Heart left ventricle (tissue), 16 donors: Measurements from ENCODE around the gene SH3RF2. TPM values are rescaled to one million over a fixed set of nuclear protein-coding genes. Genes with fewer than 3 reads are reported as not detected.
A peak's percentile ranks its signal among the peaks of the same experiment; 100 is the strongest.

Experiments
- ATAC-seq, 4 donors: fragments of 200-7000 bp; cut with Tn5 transposase; one replicate each; pipeline ENCODE4 v1.9.1; 2020 to 2022; ENCODE audit warnings: moderate library complexity in 4 of 4, mild to moderate bottlenecking in 3 of 4, moderate number of reproducible peaks in 1 of 4
- DNase-seq, 5 donors: peaks; one replicate each; pipeline ENCODE4 v3.0.0-alpha.2; 2020
- H3K27ac ChIP-seq, 12 donors: fragments of 200-600 bp; sonication (generic) in 4 of 12; one replicate each; pipeline versions ENCODE4 v1.5.0 to v1.8.0; 2016 to 2022; ENCODE audit warnings: mild to moderate bottlenecking in 2 of 12
- H3K27me3 ChIP-seq, 9 donors: fragments of 200-600 bp; sonication (generic) in 2 of 9; one replicate each; pipeline versions ENCODE4 v1.5.1 to v1.8.0; 2016 to 2022; ENCODE audit warnings: mild to moderate bottlenecking in 3 of 9
- H3K36me3 ChIP-seq, 9 donors: fragments of 200-600 bp; sonication (generic) in 2 of 9; one replicate each; pipeline versions ENCODE4 v1.5.0 to v1.8.0; 2018 to 2022; ENCODE audit warnings: mild to moderate bottlenecking in 2 of 9
- H3K4me1 ChIP-seq, 12 donors: fragments of 200-600 bp; sonication (generic) in 4 of 12; one replicate each; pipeline versions ENCODE4 v1.5.0 to v1.8.0; 2016 to 2022; ENCODE audit warnings: mild to moderate bottlenecking in 3 of 12
- H3K4me3 ChIP-seq, 12 donors: fragments of 200-600 bp; sonication (generic) in 4 of 12; one replicate each; pipeline versions ENCODE4 v1.5.0 to v1.8.0; 2017 to 2022; ENCODE audit warnings: mild to moderate bottlenecking in 9 of 12, moderate library complexity in 4 of 12
- H3K9me3 ChIP-seq, 12 donors: fragments of 200-600 bp; sonication (generic) in 4 of 12; one replicate each; pipeline versions ENCODE4 v1.5.0 to v1.8.0; 2016 to 2022; ENCODE audit warnings: mild to moderate bottlenecking in 1 of 12
- POLR2A ChIP-seq, 2 donors: fragments of 450-650 bp; IDR thresholded peaks; one replicate each; pipeline ENCODE4 v1.6.1; 2017; ENCODE audit warnings: antibody characterized with exemption in 2 of 2, mild to moderate bottlenecking in 2 of 2, moderate library complexity in 2 of 2
- WGBS, 4 donors: extraction: QIAGEN DNeasy Blood & Tissue Kit in 2 of 4; methylation state at CpG; one replicate each; pipeline versions ENCODE4 v1.1.5 to v1.1.7; 2013 to 2018; 5-methylcytosine and 5-hydroxymethylcytosine counted together
- intact Hi-C, 10 donors: fragments of 100-400 bp; cut with DNase I; formaldehyde crosslinking; loops; one replicate each; pipeline versions ENCODE4 v1.11.1 to v1.14.2; 2022
- polyA plus RNA-seq, 2 donors: library from polyadenylated mRNA; stranded (reverse); fragments of 200-250 nt; gene quantifications; one replicate each; pipeline ENCODE4 v1.2.3, GENCODE V29; 2013
- total RNA-seq, 9 donors: library from RNA; depleted of rRNA in 2 of 9; stranded (reverse); fragments of >200 nt in 2 of 9; fragmentation: NEBNext Ultra II Directional in 3 of 9; extraction: Animal tissue kit (Norgen Biotek cat#: 25700) in 3 of 9; gene quantifications; one replicate each; pipeline versions ENCODE4 v1.1.0 to v1.2.4, GENCODE V29; 2016 to 2023
- TF ChIP-seq, protein P1 (sequence below), 12 donors: fragments of 200-600 bp; sonication (generic) in 4 of 12; IDR thresholded peaks; one replicate each; pipeline versions ENCODE4 v1.5.0 to v1.8.0; 2018 to 2022; ENCODE audit warnings: antibody characterized with exemption in 12 of 12, mild to moderate bottlenecking in 5 of 12
- donor health status: ischemic (EF 13 %, LVEDD 7.1; RV severe dilation, severe dysfunction).
- donor health status: healthy with polysubstance abuse.
- donor health status: DM: no; HTN: yes; CAD: no.
- donor health status: DM: no; HTN: no; CAD: no.
- donor health status: ischemic (EF 25% LVEDD 6.9; RV normal size, moderate dysfunction).
- donor health status: ischemic (EF 25% LVEDD 5.7; RV mildly dilated, moderate dysfunction).
- donor health status: healthy.
- donor health status: DM: yes; HTN: yes; CAD: no.
- donor health status: ischemic (EF 35%, LVEDD 5.7; RV mildly dilated, moderate dysfunction).
- donor health status: nonischemic (EF 11% LVEDD 7.7; RV severe dilation, severe dysfunction).
- donor health status: DM: yes; HTN: yes; CAD: no.
- donor health status: PGD.
- donor health status: ischemic (EF 29% LVEDD 5.4; RV normal size, mild dysfunction).
- donor health status: nonischemic (EF 23%, LVEDD 6.1; RV moderate dilation, normal function).

Gene SH3RF2
- total and polyA plus RNA-seq, 11 donors, result 31.3 to 750 (median 180) TPM

DNA sequence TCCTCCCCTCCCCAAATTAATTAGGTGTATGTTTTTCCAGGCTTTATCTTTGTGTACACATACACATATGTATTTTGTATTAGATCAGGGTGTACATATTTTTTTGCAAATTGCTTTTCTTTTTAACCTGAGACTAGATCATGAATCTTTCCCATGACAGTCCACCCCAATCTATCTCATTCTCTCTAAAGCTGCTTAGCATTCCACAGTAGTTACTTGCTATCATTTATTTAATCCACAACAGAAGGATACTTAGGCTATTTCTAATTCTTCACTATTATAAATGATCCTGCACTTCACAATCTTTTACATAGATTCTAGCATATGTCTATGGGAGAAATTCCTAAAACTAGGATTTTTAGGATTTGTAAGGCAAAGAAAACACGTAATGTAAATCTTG, 43.9 kb downstream of the SH3RF2 start:
- no peak for TF ChIP-seq POLR2A (IDR thresholded peaks at IDR 0.05)
- TF ChIP-seq, protein P1, sequence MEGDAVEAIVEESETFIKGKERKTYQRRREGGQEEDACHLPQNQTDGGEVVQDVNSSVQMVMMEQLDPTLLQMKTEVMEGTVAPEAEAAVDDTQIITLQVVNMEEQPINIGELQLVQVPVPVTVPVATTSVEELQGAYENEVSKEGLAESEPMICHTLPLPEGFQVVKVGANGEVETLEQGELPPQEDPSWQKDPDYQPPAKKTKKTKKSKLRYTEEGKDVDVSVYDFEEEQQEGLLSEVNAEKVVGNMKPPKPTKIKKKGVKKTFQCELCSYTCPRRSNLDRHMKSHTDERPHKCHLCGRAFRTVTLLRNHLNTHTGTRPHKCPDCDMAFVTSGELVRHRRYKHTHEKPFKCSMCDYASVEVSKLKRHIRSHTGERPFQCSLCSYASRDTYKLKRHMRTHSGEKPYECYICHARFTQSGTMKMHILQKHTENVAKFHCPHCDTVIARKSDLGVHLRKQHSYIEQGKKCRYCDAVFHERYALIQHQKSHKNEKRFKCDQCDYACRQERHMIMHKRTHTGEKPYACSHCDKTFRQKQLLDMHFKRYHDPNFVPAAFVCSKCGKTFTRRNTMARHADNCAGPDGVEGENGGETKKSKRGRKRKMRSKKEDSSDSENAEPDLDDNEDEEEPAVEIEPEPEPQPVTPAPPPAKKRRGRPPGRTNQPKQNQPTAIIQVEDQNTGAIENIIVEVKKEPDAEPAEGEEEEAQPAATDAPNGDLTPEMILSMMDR (IDR thresholded peaks at IDR 0.05), result no peak
- 95 to 100% (median 97%) methylated on average over 1 of the region's 1 CpG for WGBS, 4 donors
- Histone ChIP-seq H3K27me3 (no peaks in the 10 kb centered on the region), H3K36me3 (no peaks in the 10 kb centered on the region), H3K4me1 (peaks cover 0 to 54% (median 25%) of the 10 kb centered on the region in 12 donors), H3K9me3 (no peaks in the 10 kb centered on the region), H3K4me3 (no peak overlapping the region), H3K27ac (no peak overlapping the region)
- intact Hi-C loops, result loop anchor here in 2 of 10 donors (5.0 kb wide), 1 partner anchor 43 kb away; the partner anchor contains the start of gene SH3RF2 (in 2 of the 2)
- DNase-seq (no peak), ATAC-seq (no peak)

DNA sequence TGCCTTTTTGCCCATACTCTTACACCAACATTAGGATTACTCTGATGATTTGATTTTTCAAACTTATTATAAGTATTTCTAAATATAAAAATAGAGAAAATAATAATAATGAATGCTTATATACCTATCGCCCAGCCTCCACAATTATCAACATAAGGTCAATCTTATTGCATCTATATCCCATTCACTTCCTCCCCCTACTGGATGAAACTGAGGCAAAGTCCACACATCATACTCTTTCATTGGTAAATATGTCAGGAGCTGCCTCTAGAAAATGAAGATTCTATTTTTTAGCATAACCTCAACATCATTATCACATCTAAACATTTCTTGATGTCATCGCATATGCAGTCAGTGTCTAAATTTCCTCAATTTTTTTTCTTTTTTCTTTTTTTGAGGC, 44.3 kb downstream of the SH3RF2 start:
- DNase-seq (no peak), ATAC-seq (no peak)
- no peaks in the 10 kb centered on the region for H3K9me3 ChIP-seq
- 94 to 96% (median 95%) methylated on average over 2 of the region's 2 CpGs for WGBS, 4 donors
- no peak overlapping the region for H3K27ac ChIP-seq
- intact Hi-C loops, result loop anchor here in 2 of 10 donors (5.0 kb wide), 1 partner anchor 43 kb away; the partner anchor contains the start of gene SH3RF2 (in 2 of the 2)
- H3K4me3 ChIP-seq, result no peak overlapping the region
- peaks cover 0 to 49% (median 20%) of the 10 kb centered on the region in 12 donors for H3K4me1 ChIP-seq
- H3K27me3 ChIP-seq, result no peaks in the 10 kb centered on the region
- H3K36me3 ChIP-seq, result no peaks in the 10 kb centered on the region
- TF ChIP-seq POLR2A (IDR thresholded peaks at IDR 0.05), result no peak
- TF ChIP-seq, protein P1 (IDR thresholded peaks at IDR 0.05), result peak in 2 of 12 donors; percentile 6 to 10

DNA sequence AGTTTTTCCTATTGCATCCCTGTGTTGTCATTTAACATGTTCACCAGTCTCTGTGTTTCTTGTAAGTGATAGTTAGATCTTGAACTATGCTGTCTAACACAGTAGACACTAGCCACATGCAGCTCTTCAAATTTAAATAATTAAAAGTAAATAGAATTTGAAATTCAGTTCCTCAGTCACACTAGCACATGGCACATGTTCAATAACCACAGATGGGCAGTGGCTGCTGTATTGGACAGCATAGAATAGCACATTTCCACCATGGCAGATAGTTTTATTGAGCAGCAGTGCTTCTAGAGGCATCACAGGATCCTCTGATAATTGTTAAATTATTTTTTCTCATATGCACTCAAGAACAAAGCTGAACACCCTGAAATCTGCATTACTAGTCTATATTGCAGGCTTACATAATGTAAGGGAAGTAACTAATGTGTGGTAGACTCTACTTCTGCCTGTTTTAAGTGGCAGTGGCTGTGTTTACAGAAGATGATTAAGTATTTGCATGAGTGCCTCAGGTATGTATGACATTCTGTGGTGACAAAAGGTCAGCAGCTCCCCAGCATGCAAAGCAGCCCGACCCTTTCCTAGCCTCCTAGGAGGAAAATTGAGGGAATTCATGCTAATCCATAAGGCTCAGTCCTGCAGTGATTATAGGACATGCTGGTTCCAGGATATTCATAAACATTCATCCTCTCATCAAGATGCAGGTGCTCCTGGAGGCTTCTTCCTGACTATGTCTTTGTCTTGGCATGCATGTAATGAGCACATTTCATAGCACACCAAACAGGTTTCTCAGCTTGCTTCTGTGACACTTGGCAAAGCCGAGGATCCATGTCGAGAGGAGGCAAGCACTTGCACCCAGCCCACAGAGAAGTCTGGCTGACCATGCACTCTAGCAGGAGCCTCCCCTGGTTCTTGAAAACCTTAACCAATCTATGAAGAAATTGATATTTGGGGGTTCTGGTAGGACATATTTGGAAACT, 45.5 kb downstream of the SH3RF2 start:
- Histone ChIP-seq H3K4me1 (peaks cover 0 to 49% (median 18%) of the 10 kb centered on the region in 12 donors), H3K9me3 (no peaks in the 10 kb centered on the region), H3K36me3 (no peaks in the 10 kb centered on the region), H3K27me3 (no peaks in the 10 kb centered on the region), H3K27ac (no peak overlapping the region), H3K4me3 (no peak overlapping the region)
- no peak for ATAC-seq
- no peak for DNase-seq
- intact Hi-C loops, result loop anchor here in 2 of 10 donors (5.0 kb wide), 1 partner anchor 45 kb away; the partner anchor contains the start of gene SH3RF2 (in 2 of the 2)
- TF ChIP-seq, protein P1 (IDR thresholded peaks at IDR 0.05), result no peak
- no peak for TF ChIP-seq POLR2A (IDR thresholded peaks at IDR 0.05)
- 76 to 83% (median 80%) methylated on average over 3 of the region's 3 CpGs for WGBS, 4 donors
